ENCODE data around the gene PTPRN2.

Gene PTPRN2

DNA sequence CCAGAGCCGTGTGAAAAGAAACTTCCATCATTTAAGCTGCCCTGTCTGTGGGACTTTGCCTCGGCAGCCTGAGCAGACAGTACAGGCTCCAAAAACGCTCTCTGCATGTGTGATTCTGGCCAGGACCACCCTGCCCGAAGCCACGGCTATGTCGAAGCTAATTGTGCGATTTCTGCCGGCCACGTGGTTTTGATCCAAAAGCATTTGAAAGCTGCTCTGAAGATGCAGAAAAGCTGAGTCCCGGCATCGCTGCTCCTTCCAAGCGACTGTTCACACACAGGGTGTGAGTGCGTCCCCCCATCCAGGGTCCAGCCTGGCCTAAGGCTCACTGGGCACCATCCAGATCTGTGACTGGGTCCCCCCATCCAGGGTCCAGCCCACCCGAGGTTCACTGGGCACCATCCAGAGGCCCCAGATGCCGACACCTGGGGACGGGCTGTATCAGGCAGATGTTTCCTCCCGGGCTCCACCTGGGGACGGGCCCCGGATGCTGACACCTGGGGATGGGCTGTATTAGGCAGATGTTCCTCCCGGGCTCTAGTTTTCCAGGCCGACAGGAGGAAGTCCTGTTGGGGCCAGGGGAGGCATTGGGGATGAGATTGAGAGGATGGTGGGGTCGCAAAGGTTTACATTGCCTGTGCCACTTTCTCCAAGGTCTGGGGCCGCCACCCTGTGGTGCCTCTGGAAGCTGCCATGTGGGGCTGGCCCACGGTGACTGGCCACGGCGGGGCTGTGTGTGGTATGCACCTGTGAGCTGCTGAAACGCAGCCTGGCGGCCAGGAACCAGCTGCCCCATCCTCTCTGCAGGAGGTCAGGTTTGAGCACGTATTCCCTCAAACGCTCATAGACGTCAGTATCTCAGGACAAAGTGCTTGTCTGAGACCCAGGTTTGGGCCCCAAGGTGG is 723.5 kb downstream of the PTPRN2 start:
- no peak for DNase-seq

DNA sequence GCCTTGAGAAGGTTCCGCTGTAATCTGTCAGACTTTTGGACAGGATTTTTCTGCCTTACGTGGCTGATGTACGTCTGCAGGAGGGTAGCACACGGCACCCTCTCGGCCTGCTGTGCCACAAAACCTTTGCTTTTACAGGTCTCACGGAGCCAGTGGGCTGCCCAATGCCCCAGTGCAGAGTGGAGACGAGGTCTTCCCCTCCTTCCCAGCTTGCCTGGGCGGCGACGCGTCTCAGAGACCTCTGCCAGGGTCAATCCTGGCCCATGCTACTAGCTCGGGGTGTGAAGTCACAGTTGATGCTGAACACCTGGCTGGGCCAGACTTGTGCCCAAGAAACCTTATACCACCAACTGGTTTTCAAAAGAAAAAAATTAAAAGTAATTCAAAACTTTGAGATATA is 724.4 kb downstream of the PTPRN2 start:
- no peak for DNase-seq

- DNase-seq: no peak
These were observed 724.9 kb downstream of the PTPRN2 start for GRCh38 chr7:157862731-157863130.

GRCh38 chr7:157861551-157861950 is 726.1 kb downstream of the PTPRN2 start:
- no peak for DNase-seq

DNA sequence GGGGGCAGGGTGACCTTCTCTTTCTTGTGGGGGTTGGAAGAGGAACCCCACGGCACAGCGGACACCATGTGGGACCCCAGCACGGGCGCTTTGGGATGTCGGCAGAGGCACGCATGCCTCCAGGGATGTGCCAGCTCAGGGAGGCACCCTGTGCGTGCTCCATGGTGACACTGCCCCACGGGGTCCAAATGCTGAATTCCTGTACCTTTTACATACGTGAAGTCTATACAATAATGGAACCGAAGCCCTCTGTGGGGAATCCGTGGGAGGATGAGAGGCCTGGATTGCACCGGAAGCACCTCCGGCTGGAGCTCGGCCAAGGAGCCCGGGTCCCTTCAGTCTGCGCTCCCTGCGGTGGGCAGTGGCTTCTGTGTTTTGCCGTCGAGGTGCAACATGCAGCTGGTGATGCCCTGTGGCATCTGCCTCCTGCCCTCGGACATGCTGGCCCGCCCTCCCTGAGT is 726.6 kb downstream of the PTPRN2 start:
- no peak for DNase-seq

GRCh38 chr7:157860406-157860805 is 727.2 kb downstream of the PTPRN2 start:
- DNase-seq: no peak

DNA sequence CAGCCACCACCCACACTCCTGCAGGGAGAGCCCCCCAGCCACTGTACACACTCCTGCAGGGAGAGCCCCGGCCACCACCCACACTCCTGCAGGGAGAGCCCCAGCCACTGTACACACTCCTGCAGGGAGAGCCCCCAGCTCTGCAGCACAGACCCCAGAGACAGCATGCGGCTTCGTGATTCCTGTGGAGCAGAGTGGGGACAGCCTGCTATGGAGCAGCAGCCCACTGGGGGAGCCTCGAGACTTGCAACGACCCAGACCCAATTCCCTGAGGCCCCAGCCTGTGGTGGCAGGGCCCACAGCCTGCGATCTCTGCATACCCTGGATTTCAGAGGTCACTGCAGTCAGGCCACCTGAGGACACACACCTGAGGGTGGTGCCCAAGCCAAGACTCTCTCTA is 727.7 kb downstream of the PTPRN2 start:
- no peak for DNase-seq

DNA sequence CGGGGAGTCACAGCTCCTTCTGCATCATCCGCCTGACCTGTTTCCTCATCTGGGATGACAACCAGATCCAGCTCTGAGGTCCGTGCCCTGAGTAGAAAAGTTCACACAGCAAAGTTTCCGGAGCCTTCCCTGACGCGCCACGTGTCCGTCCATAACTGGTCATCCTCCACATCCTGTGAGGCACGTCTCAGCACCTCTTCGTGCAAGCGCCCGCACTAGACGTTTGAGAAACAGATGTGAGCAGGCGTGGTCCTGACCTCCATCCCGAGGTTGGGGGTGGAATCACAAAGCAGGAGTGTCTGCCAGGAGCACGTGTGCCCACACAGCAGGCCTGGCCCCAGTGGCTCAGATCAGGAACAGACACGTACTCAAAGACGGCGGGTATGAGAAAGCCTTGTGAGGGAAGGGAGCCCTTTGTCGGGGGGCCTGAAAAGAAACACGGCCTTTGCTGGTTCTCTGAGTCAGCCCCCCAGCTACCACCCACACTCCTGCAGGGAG is 730.0 kb downstream of the PTPRN2 start:
- no peak for DNase-seq

- no peak for DNase-seq
These were observed 730.6 kb downstream of the PTPRN2 start for GRCh38 chr7:157856873-157857577.

- no peak for DNase-seq
These were observed 732.0 kb downstream of the PTPRN2 start for GRCh38 chr7:157855452-157856213.

DNA sequence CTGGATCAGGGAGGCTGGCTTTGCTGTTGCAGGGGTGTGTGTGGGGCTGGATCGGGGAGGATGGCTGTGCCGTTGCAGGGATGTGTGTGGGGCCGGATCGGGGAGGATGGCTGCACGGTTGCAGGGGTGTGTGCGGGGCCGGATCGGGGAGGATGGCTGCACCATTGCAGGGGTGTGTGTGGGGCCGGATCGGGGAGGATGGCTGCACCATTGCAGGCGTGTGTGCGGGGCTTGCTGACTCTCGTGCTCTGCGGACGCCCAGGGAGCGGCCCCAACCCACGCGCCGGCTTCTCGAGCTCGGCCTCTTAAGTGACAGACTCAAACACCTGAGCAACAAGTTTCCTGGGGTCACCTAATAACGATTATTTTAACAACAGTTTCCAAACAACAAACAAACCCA is 732.6 kb downstream of the PTPRN2 start:
- no peak for DNase-seq

DNA sequence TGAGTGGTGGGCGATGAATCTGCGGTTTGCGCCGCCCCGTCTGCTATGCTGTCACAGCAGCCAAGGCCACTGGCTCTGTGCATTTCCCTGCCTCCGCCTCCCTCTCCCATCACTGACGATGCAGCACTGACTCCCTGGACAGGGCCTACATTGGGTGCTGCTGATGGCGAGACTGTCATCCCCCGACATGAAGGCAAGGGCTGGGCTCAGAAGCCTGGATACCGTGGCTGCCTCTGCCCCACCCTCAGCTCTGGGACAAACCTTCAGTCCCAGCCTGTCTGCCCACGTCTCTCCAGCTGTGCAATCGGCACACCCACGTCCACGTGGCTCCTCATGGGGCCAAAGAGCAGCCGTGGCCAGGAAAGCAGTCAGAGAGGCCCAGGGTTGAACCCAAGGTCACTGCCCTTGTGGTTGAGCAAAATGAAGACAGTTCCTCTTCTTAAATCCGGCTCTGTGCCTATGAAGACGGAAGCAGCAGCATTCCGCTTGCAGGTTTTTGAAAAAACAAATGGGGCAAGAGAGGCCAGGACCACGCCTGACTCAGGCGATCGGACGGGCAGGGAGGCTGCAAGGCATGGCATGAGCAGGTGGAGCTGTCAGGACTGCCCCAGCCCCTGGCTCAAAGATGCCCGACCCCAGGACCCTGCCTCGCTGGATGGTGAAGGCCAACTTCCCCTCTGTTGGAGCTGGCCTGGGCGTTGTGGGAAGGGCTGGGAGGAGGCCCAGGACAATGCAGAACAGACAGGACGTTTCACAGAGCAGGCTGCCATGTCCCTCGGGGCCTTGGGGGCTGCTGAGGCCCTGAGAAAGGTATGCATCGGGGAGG is 733.3 kb downstream of the PTPRN2 start:
- no peak for DNase-seq

DNA sequence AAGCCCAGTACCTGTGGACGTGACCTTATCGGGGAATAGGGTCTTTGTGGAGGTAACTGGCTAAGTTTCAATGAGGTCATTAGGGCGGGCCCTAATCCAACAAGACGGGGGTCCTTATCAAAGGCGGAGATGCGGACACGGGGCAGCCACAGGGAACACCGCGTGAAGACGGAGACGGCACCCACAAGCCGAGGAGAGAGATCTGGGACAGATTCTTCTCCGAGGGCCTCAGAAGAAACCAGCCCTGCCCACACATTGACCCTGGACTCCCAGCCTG is 733.9 kb downstream of the PTPRN2 start:
- no peak for DNase-seq

GRCh38 chr7:157853076-157853788 is 734.4 kb downstream of the PTPRN2 start:
- DNase-seq: no peak

GRCh38 chr7:157851501-157852067 is 736.0 kb downstream of the PTPRN2 start:
- DNase-seq: no peak

DNA sequence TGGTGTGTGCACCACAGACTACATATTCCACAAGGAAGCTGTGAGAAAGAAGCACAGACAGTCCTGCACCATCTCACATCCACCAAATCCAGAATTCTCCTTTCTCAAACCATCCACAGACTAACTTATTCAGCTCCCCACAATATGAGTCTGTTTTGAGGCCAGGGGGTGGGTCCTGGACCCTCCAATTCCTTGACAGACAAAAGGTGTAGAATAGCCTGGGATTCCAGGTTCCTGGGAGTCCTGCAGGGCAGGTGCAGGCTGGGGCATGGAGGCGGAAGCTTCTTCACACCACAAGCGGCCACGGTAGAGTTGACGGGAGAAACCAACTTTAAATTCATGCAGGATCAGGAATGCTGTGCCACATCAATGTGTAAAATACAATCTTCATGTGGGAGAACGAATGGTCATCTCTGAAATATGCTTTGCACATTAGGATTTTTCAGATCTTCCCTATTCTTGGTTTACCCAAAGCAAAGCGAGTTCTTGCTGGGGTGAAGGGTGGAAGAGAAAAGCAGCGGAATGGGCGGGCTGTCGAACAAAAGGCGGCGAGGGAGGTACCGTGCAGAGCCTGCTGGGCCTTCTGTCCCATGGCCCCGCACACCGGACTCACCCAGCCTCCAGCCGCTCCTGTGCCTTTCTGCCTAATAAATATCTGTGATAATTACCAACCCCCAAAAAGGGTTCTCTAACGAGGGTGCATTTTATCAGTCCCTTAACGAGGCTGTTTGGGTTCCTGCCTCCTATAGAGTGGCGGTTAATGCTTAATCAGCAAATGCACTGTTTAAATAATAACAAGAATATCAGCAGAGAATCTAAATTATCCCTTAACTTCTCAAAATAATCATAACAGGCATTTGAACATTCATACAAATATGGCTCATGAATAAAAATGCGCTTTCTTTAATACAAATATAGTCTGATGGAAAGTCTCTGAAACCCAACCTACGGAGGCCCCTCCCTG is 736.9 kb downstream of the PTPRN2 start:
- no peak for DNase-seq

DNA sequence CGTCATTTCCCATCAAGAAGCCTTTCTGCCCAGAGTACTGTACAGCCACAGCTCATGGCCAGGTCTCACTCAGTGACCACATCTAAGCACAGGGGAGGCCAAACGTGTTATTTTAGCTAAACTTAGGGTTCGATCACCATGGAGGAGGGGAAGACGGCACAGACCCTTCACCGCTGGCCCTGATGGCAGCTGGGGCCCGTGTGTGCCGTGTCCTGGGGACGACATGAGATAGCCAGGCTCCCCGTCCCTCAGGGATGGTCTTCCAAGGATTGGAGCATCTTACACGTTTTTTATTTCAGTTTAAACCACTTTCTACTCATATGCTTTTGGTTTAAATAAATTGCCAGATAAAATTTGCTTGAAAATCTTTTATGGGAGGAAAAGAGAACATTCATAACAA is 737.9 kb downstream of the PTPRN2 start:
- no peak for DNase-seq

GRCh38 chr7:157849341-157849596 is 738.4 kb downstream of the PTPRN2 start:
- DNase-seq: no peak

DNA sequence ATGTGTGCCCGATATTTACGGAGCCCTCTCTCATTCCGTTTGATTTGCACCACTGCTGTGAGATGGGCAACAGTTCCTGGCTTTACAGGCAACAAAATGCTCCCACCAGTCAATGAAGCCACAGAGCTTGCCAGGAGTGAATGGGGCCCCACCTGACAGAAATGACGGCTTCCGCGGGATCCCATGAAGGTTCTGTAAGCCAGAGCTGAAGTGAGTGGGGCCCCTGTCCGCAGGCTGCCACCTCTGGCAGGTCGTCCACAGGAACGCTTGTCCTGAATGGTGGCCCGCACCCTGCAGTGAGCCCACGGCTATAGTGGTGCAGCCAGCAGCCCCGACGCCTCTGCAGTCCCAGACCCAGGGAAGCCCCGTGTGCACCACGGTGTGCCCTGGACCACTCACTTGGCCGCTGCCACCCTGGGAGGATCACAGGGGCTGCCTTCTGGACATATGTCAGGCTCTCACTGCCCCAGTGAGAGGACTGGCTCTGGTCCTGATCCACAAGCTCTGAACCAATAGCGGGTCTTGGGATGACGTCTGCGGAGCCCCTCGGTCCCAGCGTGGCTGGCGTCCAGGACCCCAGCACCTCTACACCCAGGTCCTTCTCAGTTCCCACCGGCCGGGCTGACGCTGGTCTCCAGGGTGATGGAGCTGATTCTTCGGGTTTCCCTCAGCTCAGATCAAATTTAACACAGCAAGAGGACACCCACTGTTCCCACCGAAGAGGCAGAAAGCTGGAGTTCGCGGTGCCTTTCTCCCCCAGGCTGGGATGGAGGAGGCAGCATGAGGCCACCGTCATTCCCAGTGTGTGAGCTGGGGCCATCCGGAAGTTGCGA is 738.9 kb downstream of the PTPRN2 start:
- DNase-seq: no peak
